SK-N-SH (cell line): Measurements from ENCODE around the gene EIF4E2. TPM values are rescaled to one million over a fixed set of nuclear protein-coding genes. Genes with fewer than 3 reads are reported as not detected.

ENCODE experiments used
- CTCF ChIA-PET: fragments of 300-600, 350-600 bp; formaldehyde crosslinking; extraction: SDS; loops from one replicate; lab custom pipeline; 2021; lab: Yijun Ruan, JAX
- POLR2A ChIA-PET: fragments of 350-600 bp; sonication (Branson Sonifier 250); formaldehyde crosslinking; extraction: SDS; loops from one replicate; lab custom pipeline; 2020; ENCODE audit warnings: antibody characterized with exemption, inconsistent platforms; lab: Yijun Ruan, JAX
- DNase-seq: peaks from one replicate; pipeline ENCODE4 v3.0.0; 2012
- H2AFZ ChIP-seq: fragments of 200-600 bp; sonication (generic); 2 replicates; pipeline ENCODE4 v1.8.1; 2016; ENCODE audit warnings: antibody characterized with exemption, mild to moderate bottlenecking, low read depth
- H3F3A ChIP-seq: fragments of 200-600 bp; sonication (generic); replicated peaks from 2 replicates; pipeline ENCODE3; 2016; ENCODE audit warnings: antibody characterized with exemption, mild to moderate bottlenecking; ENCODE audit not compliant: insufficient read depth
- H3K27ac ChIP-seq, 2 experiments: fragments of 200-500 bp in 1 of 2; fragments of 200-600 bp in 1 of 2; sonication (Bioruptor generic) in 1 of 2; sonication (generic), shearing (Covaris generic) in 1 of 2; 2 replicates each; pipeline versions ENCODE4 v1.5.1 to v1.6.1; 2014 to 2016; ENCODE audit warnings: low read depth in 2 of 2, inconsistent platforms in 1 of 2, low read length in 1 of 2, mild to moderate bottlenecking in 1 of 2, mixed read lengths in 1 of 2
- H3K27me3 ChIP-seq: fragments of 200-600 bp; sonication (generic), shearing (Covaris generic); 2 replicates; pipeline ENCODE4 v1.6.1; 2016; ENCODE audit warnings: mixed run types; ENCODE audit not compliant: insufficient read depth
- H3K36me3 ChIP-seq, 2 experiments: fragments of 200-500 bp in 1 of 2; fragments of 200-600 bp in 1 of 2; sonication (Bioruptor generic) in 1 of 2; sonication (generic) in 1 of 2; replicated peaks in 1 of 2; 2 replicates each; pipeline versions ENCODE3 to v1.5.1; 2014 to 2016; ENCODE audit warnings: low read length in 1 of 2, mild to moderate bottlenecking in 1 of 2; ENCODE audit not compliant: insufficient read depth in 2 of 2, control insufficient read depth in 1 of 2
- H3K4me1 ChIP-seq, 2 experiments: fragments of 200-500 bp in 1 of 2; fragments of 200-600 bp in 1 of 2; sonication (Bioruptor generic) in 1 of 2; sonication (generic), shearing (Covaris generic) in 1 of 2; 2 replicates each; pipeline versions ENCODE4 v1.5.1 to v1.6.1; 2014 to 2016; ENCODE audit warnings: low read depth in 1 of 2, low read length in 1 of 2, mixed run types in 1 of 2; ENCODE audit not compliant: insufficient read depth in 2 of 2, control insufficient read depth in 1 of 2
- H3K4me2 ChIP-seq: fragments of 200-600 bp; sonication (generic), shearing (Covaris generic); 2 replicates; pipeline ENCODE4 v1.6.1; 2017; ENCODE audit warnings: mixed run types
- H3K4me3 ChIP-seq, 2 experiments: fragments of 200-500 bp in 1 of 2; fragments of 200-600 bp in 1 of 2; sonication (Bioruptor generic) in 1 of 2; sonication (generic), shearing (Covaris generic) in 1 of 2; 2 replicates each; pipeline versions ENCODE4 v1.5.1 to v1.8.1; 2014 to 2016; ENCODE audit warnings: low read depth in 2 of 2, inconsistent platforms in 1 of 2, low read length in 1 of 2, mild to moderate bottlenecking in 1 of 2, mixed read lengths in 1 of 2, moderate library complexity in 1 of 2
- H3K79me2 ChIP-seq: fragments of 200-600 bp; sonication (generic); 2 replicates; pipeline ENCODE4 v1.8.1; 2017; ENCODE audit warnings: mild to moderate bottlenecking; ENCODE audit not compliant: insufficient read depth
- H3K9ac ChIP-seq: fragments of 200-600 bp; sonication (generic); 2 replicates; pipeline ENCODE4 v1.6.1; 2017; ENCODE audit warnings: mixed run types
- H3K9me2 ChIP-seq: fragments of 200-600 bp; sonication (generic); 2 replicates; pipeline ENCODE4 v1.6.1; 2017; ENCODE audit warnings: mixed run types
- H3K9me3 ChIP-seq: fragments of 200-600 bp; sonication (generic); 2 replicates; pipeline ENCODE4 v1.6.1; 2017; ENCODE audit warnings: mixed run types, mild to moderate bottlenecking, moderate library complexity
- H4K20me1 ChIP-seq: fragments of 200-600 bp; sonication (generic); 2 replicates; pipeline ENCODE4 v1.6.1; 2017; ENCODE audit warnings: mild to moderate bottlenecking, mixed run types; ENCODE audit not compliant: insufficient read depth
- CHD2 ChIP-seq: fragments of 150-350 bp; IDR thresholded peaks from 2 replicates; pipeline ENCODE4 v1.6.1; 2018; ENCODE audit warnings: low read length; ENCODE audit not compliant: partially characterized antibody
- EP300 ChIP-seq, 2 experiments: IDR thresholded peaks; 2 replicates each; pipeline versions ENCODE4 v1.4.0 to v1.6.1; 2012; ENCODE audit warnings: borderline replicate concordance in 1 of 2, low read depth in 1 of 2, low read length in 1 of 2
- EZH2phosphoT487 ChIP-seq: fragments of 200-600 bp; sonication (generic); IDR thresholded peaks from 2 replicates; pipeline ENCODE4 v1.6.1; 2017; ENCODE audit warnings: low read depth, mixed run types, mild to moderate bottlenecking, antibody characterized with exemption, moderate library complexity, borderline replicate concordance
- FOSL2 ChIP-seq: IDR thresholded peaks from 2 replicates; pipeline ENCODE4 v1.4.0; 2012; ENCODE audit warnings: low read depth, mild to moderate bottlenecking, moderate library complexity, borderline replicate concordance
- FOXJ3 ChIP-seq: sonication (generic); formaldehyde crosslinking; IDR thresholded peaks from 2 replicates; pipeline ENCODE4 v1.5.1; 2020; ENCODE audit warnings: mild to moderate bottlenecking, missing genetic modification reagents
- FOXM1 ChIP-seq: IDR thresholded peaks from 2 replicates; pipeline ENCODE4 v1.4.0; 2012; ENCODE audit warnings: low read depth, mild to moderate bottlenecking
- GATA2 ChIP-seq: sonication (generic); formaldehyde crosslinking; IDR thresholded peaks from 2 replicates; pipeline ENCODE4 v1.5.0; 2020; ENCODE audit warnings: mild to moderate bottlenecking, missing genetic modification reagents
- MXI1 ChIP-seq: IDR thresholded peaks from 2 replicates; pipeline ENCODE4 v1.6.1; 2012; ENCODE audit warnings: mild to moderate bottlenecking, low read depth, low read length, improper control_type of control experiment
- POLR2AphosphoS5 ChIP-seq: IDR thresholded peaks from 2 replicates; pipeline ENCODE4 v1.6.1; 2012; ENCODE audit warnings: low read depth, low read length
- RCOR1 ChIP-seq: fragments of 150-350 bp; IDR thresholded peaks from 2 replicates; pipeline ENCODE4 v1.6.1; 2017; ENCODE audit warnings: antibody characterized with exemption, low read length
- RFX5 ChIP-seq: IDR thresholded peaks from 2 replicates; pipeline ENCODE4 v1.6.1; 2012; ENCODE audit warnings: mild to moderate bottlenecking, improper control_type of control experiment, low read length
- RXRA ChIP-seq: IDR thresholded peaks from 2 replicates; pipeline ENCODE4 v1.4.0; 2012; ENCODE audit warnings: low read depth, mild to moderate bottlenecking, borderline replicate concordance
- SMC3 ChIP-seq: IDR thresholded peaks from 2 replicates; pipeline ENCODE4 v1.6.1; 2012; ENCODE audit warnings: low read depth, low read length, improper control_type of control experiment
- TAF1 ChIP-seq: IDR thresholded peaks from 2 replicates; pipeline ENCODE4 v1.6.1; 2012; ENCODE audit warnings: low read depth, mild to moderate bottlenecking, low read length, moderate library complexity, borderline replicate concordance
- TEAD4 ChIP-seq: IDR thresholded peaks from 2 replicates; pipeline ENCODE4 v1.4.0; 2012; ENCODE audit warnings: mild to moderate bottlenecking, borderline replicate concordance; ENCODE audit not compliant: insufficient read depth
- WGBS: methylation state at CpG from one replicate; pipeline ENCODE4 v1.1.6; 2017; ENCODE audit warnings: low lambda C conversion rate; 5-methylcytosine and 5-hydroxymethylcytosine counted together
- polyA plus RNA-seq, 3 experiments: library from polyadenylated mRNA; depleted of rRNA; stranded (reverse); fragments of >200 nt; gene quantifications; 2 replicates each; pipeline ENCODE4 v1.2.3, GENCODE V29; 2012
- TF ChIP-seq, protein P1 (sequence below): IDR thresholded peaks from 2 replicates; pipeline ENCODE4 v1.4.0; 2012; ENCODE audit warnings: low read depth
- TF ChIP-seq, protein P2 (sequence below): fragments of 200-600 bp; sonication (generic); IDR thresholded peaks from 2 replicates; pipeline ENCODE4 v1.6.1; 2017; ENCODE audit warnings: antibody characterized with exemption, mild to moderate bottlenecking, moderate library complexity
- TF ChIP-seq, protein P3 (sequence below): fragments of 150-350 bp; IDR thresholded peaks from 2 replicates; pipeline ENCODE4 v1.6.1; 2017; ENCODE audit warnings: antibody characterized with exemption, low read length, low read depth, borderline replicate concordance
- TF ChIP-seq, protein P4 (sequence below): IDR thresholded peaks from 2 replicates; pipeline ENCODE4 v1.4.0; 2012; ENCODE audit warnings: low read depth, borderline replicate concordance
- TF ChIP-seq, protein P5 (sequence below): IDR thresholded peaks from 2 replicates; pipeline ENCODE4 v1.4.0; 2012; ENCODE audit warnings: low read depth, borderline replicate concordance

Gene EIF4E2
- polyA plus RNA-seq, 1 of the 3 experiments (the other 2 are of a cell fraction) = 29.1 TPM

DNA sequence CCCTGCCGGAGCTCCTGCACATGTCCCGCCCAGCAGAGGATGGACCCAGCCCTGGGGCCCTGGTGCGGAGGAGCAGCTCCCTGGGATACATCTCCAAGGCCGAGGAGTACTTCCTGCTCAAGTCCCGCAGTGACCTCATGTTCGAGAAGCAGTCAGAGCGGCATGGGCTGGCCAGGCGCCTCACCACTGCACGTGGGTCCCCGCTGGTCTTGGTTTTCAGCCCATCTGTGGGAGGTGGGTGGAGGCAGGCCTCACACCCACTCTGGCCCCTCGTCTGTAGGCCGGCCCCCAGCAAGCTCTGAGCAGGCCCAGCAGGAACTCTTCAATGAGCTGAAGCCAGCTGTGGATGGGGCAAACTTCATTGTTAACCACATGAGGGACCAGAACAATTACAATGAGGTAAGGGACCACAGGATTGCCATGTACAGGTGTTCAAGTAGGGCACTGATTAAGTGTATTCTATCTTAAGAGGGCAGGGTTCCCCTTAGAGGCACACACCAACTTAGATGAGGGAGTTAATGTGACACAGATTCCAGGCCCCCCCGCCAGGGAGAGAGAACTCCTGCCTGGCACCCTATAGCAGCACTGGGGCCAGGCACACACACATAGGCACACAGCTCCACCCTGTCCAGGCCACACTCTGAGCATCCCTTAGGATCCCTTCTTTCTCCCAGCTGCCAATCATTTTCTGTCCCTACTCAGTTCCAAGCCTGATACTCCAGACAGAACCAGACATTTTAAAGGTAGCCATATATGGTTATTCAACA, 16.4 kb upstream of the EIF4E2 start (continued):
- no peak for TF ChIP-seq TAF1

DNA sequence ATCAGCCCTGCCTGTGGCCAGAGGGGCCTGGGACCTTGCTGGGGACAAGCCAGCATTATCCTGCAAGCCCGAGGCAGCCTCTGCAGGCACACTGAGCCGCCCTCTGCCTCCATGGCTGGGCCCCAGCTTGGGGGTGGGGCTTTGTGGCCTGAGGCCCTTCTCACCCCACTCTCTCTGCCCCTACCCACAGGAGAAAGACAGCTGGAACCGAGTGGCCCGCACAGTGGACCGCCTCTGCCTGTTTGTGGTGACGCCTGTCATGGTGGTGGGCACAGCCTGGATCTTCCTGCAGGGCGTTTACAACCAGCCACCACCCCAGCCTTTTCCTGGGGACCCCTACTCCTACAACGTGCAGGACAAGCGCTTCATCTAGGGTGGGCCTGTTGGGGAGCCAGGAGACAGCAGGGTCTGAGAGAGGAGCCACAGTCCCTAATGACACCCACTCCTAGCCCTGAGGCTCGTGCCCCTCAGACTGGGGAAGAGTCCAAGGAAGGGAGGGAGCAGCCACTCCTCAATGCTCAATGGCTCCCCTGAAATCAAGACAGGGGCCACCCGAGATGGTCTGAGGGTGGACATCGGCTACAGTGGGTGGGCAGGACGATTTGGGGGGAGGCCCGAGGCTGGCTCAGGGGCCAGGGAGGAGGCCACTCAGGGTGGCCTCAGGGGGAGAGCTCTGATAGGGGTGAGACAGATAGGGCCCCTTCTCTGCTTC, 15.4 kb upstream of the EIF4E2 start:
- Histone ChIP-seq H3K4me1 (peaks cover 0 to 5% of the 10 kb centered on the region in 2 experiments; a peak in 1 of 4 replicates), H3K27ac (no peak overlapping the region), H3K9me2 (no peaks in the 10 kb centered on the region), H4K20me1 (no peaks in the 10 kb centered on the region), H3K4me2 (no peak overlapping the region), H3K4me3 (no peak overlapping the region), H3K36me3 (no peaks in the 10 kb centered on the region), H3K9me3 (no peaks in the 10 kb centered on the region), H3F3A (no peaks in the 10 kb centered on the region), H2AFZ (no peak overlapping the region), H3K27me3 (no peaks in the 10 kb centered on the region), H3K79me2 (no peaks in the 10 kb centered on the region), H3K9ac (no peak overlapping the region)
- CTCF ChIA-PET = interaction anchor here (5.4 kb wide), 1 partner anchor 13 kb away, joined by 32 read pairs; the partner anchor contains the start of gene PRSS56
- POLR2A ChIA-PET = no interaction called here
- WGBS = 53% methylated on average over 4 of the region's 14 CpGs
- no peak for DNase-seq
- TF ChIP-seq, protein P1, sequence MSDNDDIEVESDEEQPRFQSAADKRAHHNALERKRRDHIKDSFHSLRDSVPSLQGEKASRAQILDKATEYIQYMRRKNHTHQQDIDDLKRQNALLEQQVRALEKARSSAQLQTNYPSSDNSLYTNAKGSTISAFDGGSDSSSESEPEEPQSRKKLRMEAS = no peak
- TF ChIP-seq EZH2phosphoT487 = no peak
- TF ChIP-seq FOXJ3 (CRISPR knock-in tag) = no peak
- TF ChIP-seq EP300 (IDR thresholded peaks at IDR 0.05; ENCODE audit: borderline replicate concordance in 1 of 2, low read depth in 1 of 2, low read length in 1 of 2) = no peak
- TF ChIP-seq FOXM1 = no peak
- TF ChIP-seq, protein P2, sequence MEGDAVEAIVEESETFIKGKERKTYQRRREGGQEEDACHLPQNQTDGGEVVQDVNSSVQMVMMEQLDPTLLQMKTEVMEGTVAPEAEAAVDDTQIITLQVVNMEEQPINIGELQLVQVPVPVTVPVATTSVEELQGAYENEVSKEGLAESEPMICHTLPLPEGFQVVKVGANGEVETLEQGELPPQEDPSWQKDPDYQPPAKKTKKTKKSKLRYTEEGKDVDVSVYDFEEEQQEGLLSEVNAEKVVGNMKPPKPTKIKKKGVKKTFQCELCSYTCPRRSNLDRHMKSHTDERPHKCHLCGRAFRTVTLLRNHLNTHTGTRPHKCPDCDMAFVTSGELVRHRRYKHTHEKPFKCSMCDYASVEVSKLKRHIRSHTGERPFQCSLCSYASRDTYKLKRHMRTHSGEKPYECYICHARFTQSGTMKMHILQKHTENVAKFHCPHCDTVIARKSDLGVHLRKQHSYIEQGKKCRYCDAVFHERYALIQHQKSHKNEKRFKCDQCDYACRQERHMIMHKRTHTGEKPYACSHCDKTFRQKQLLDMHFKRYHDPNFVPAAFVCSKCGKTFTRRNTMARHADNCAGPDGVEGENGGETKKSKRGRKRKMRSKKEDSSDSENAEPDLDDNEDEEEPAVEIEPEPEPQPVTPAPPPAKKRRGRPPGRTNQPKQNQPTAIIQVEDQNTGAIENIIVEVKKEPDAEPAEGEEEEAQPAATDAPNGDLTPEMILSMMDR = no peak
- TF ChIP-seq MXI1 = no peak
- no peak for TF ChIP-seq RXRA
- TF ChIP-seq POLR2AphosphoS5 = no peak
- TF ChIP-seq RCOR1 = no peak
- no peak for TF ChIP-seq GATA2 (CRISPR knock-in tag)
- no peak for TF ChIP-seq RFX5
- TF ChIP-seq, protein P3, sequence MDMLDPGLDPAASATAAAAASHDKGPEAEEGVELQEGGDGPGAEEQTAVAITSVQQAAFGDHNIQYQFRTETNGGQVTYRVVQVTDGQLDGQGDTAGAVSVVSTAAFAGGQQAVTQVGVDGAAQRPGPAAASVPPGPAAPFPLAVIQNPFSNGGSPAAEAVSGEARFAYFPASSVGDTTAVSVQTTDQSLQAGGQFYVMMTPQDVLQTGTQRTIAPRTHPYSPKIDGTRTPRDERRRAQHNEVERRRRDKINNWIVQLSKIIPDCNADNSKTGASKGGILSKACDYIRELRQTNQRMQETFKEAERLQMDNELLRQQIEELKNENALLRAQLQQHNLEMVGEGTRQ = no peak
- TF ChIP-seq CHD2 = no peak
- no peak for TF ChIP-seq FOSL2
- TF ChIP-seq TEAD4 = no peak
- TF ChIP-seq, protein P4, sequence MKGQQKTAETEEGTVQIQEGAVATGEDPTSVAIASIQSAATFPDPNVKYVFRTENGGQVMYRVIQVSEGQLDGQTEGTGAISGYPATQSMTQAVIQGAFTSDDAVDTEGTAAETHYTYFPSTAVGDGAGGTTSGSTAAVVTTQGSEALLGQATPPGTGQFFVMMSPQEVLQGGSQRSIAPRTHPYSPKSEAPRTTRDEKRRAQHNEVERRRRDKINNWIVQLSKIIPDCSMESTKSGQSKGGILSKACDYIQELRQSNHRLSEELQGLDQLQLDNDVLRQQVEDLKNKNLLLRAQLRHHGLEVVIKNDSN = no peak
- TF ChIP-seq TAF1 = no peak
- TF ChIP-seq, protein P5, sequence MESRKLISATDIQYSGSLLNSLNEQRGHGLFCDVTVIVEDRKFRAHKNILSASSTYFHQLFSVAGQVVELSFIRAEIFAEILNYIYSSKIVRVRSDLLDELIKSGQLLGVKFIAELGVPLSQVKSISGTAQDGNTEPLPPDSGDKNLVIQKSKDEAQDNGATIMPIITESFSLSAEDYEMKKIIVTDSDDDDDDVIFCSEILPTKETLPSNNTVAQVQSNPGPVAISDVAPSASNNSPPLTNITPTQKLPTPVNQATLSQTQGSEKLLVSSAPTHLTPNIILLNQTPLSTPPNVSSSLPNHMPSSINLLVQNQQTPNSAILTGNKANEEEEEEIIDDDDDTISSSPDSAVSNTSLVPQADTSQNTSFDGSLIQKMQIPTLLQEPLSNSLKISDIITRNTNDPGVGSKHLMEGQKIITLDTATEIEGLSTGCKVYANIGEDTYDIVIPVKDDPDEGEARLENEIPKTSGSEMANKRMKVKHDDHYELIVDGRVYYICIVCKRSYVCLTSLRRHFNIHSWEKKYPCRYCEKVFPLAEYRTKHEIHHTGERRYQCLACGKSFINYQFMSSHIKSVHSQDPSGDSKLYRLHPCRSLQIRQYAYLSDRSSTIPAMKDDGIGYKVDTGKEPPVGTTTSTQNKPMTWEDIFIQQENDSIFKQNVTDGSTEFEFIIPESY = no peak
- no peak for TF ChIP-seq SMC3
